HG02798 (cell line): ENCODE measurements around the gene PLEKHJ1.

Source experiments
- ATAC-seq: cut with Tn5 transposase; IDR thresholded peaks from one replicate; pipeline ENCODE4 v1.9.1; 2021; ENCODE audit warnings: mild to moderate bottlenecking; ENCODE audit not compliant: unreplicated experiment, poor library complexity

The PLEKHJ1 gene

DNA sequence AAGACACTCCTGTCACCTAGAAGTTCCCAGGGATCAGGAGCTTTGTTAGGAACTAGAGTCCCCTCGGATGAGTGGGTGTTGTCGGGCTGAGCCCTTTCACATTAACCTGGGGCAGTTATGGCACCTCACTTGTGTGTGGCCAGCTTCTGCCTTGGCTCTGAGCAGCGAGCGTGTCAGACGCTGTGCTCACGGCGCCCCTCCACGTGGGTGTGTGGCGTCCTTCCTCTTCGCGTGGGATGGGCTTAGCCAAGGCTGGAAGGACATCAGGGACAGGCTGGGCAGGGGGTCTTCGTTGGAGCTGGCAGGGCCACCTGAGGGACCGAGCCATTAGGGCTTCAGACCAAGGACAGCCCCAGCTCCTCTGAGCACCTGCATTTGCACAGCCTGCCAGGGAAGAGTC lies 49.0 kb downstream of the PLEKHJ1 start:
- ATAC-seq: no peak

DNA sequence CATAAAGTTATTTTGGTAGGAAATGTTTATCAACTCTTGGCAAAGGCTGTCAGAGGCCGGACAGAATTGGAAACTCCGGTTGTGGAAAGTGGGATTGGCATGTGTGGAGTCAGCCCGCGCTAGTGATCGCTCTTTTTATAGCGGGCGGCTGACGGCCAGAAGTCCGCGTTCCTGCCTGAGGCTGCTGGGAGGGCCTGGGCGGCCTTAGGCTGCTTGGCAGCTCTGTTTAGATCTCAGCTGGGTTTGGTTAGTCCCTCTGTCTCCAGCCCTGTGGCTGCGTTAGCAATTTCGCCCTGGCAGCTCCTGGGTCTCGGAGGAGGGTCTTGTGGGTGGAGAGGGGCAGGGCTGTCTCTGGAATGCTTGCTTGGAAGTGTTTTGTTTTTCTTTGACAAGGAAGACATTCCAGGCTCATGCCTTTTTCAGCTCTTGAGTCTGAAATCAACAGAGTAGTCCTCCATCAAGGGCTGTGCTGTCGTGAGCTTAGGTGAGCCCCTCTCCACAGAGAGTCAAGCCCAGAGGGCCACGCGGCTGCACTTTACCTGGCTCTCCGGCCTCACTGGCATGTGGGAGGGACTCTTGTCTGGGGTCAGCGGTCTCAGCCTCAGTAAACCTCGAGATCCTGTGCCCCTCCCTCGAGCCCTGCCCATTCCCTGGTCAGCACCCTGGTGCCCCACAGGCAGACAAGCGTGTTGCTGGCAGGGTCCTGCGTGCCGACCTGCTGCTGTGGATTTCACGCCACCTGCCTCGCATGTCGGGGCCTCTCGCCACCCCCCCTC lies 49.9 kb downstream of the PLEKHJ1 start:
- no peak for ATAC-seq

DNA sequence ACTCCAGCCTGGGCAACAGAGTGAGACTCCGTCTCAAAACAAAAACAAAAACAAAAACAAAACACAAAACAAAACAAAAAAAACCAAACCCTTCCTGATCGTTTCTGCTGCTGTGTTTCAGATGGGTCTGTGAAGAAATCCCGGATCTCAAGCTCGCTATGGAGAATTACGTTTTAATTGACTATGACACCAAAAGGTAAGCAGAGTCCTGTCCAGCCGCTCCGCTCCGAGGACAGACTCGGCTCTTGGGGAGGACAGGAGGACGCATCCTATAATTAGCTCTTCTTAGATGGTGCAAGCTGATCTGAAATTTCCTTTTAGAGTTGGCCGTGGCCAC lies 50.4 kb downstream of the PLEKHJ1 start:
- no peak for ATAC-seq

DNA sequence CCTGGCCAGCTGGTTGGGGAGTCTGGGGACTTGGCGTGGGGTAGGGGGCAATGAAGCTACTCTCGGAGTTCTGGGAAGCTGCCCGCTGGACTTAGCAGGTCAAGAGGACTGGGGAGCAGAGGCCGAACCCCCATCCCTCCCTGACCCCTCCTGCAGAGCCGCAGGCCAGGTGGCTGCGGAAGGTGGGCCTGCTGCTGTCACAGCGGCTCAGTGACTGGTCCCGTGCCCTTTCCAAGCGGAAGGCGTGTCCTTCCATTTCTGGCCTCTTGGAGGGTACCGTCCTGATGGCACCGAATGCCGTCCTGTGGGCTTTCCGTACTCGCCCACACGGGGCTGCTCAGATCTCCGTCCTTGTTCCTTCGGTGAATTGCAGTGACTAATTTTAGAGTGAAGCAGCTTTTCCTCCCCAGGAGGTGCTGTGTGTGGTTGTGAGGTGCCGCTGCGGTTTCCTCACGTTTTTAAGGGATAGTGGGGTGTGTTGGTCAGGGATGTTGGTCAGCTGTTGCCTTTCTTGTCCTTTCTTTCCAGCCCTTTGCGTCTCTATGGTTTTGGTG lies 51.6 kb downstream of the PLEKHJ1 start:
- no peak for ATAC-seq
